HG03280 (cell line): ENCODE measurements around the gene C1S.
"Not testable (repeated sequence)": the region's sequence is repeated elsewhere in the genome, so short reads cannot be mapped to it uniquely, and the experiment has no call there.

ENCODE experiments used
- ATAC-seq: cut with Tn5 transposase; IDR thresholded peaks from one replicate; pipeline ENCODE4 v1.9.1; 2021; ENCODE audit warnings: mild to moderate bottlenecking, moderate library complexity; ENCODE audit not compliant: unreplicated experiment

The C1S gene

DNA sequence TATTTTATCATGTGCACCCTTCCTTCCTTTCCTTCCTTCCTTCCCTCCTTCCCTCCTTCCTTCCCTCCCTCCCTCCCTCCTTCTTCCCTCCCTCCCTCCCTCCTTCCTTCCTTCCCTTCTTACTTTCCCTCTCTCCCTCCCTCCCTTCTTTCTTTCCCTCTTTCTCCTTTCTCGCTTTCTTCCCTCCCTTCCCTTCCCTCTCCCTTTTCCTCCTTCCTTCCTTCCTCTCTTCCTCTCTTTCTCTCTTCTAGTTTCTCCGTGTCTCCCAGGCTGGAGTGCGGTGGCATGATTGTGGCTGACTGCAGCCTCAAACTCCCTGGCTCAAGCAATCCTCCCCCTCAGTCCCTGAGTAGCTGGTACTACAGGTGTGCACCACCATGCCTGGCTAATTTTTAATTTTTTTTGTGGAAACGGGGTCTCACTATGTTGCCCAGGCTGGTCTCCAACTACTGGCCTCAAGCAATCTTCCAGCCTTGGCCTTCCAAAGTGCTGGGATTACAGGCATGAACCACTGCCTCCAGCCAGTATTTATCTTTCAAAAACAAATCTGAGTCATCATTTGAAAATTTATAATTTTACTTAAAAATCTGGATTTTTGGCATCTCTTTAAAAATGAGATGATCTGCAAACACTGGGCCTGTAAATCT lies 40.7 kb downstream of the C1S start:
- no peak for ATAC-seq

- ATAC-seq = no peak
Observed at GRCh38 chr12:7101694-7102131, 41.2 kb downstream of the C1S start.

GRCh38 chr12:7102582-7102981 lies 42.1 kb downstream of the C1S start:
- ATAC-seq = no peak

- ATAC-seq = no peak
Observed at GRCh38 chr12:7103837-7104584, 43.5 kb downstream of the C1S start.

- ATAC-seq = no peak
Observed at GRCh38 chr12:7106082-7106481, 45.6 kb downstream of the C1S start.

- ATAC-seq = not testable (repeated sequence)
Observed at GRCh38 chr12:7107181-7107580, 46.7 kb downstream of the C1S start.

GRCh38 chr12:7107636-7108002 lies 47.1 kb downstream of the C1S start:
- no peak for ATAC-seq

DNA sequence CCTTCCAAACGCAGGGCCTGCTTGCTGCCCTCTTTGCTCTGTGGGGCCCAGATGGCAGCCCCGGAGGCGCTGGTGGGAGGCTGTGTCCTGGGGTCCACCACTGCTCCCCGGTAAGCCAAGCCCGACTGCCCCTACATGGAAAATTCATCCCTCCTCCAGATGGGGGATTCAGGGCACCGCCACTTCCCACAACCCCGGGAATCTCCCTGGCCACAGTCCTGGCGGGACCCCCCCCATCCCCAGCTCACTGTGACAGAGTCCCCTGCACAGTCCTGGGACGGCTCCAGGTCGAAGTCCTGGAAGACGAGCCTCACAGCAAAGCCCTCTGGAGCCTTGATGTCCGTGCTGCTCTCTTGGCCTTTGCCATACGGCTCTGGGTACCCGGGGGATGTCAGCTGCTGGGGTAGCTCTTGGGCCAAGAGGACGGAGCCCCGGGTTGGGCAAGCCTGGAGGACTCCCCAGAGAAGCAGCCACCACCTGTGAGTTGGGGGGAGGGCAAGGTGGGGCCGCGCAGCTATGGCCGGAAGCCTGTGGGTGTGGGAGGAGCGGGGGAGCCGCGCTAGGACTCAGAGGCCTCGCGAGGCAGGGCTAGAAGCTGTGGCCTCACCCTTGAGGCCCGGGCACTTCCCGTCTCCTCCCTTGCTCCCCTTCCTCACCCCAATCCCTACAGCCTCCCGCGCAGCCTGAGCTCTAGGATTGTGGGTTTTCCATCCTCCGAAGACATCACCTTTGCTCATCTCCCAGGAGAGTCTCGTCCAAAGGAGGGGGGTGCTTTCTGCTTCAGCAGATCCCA lies 47.7 kb downstream of the C1S start:
- peak; percentile 90 for ATAC-seq

- ATAC-seq = peak; percentile 39
Observed at GRCh38 chr12:7108796-7109571, 48.5 kb downstream of the C1S start, which contains the start of gene C1RL. TSS of gene C1RL (minus strand) at chr12:7109214. CDS start at chr12:7109180, 34 bp downstream.

- no peak for ATAC-seq
Observed at GRCh38 chr12:7109572-7109920, 49.0 kb downstream of the C1S start.

GRCh38 chr12:7110661-7111060 lies 50.1 kb downstream of the C1S start:
- ATAC-seq = no peak

GRCh38 chr12:7112041-7112440 lies 51.5 kb downstream of the C1S start:
- no peak for ATAC-seq

- ATAC-seq = no peak
Observed at GRCh38 chr12:7113389-7113871, 52.9 kb downstream of the C1S start.

DNA sequence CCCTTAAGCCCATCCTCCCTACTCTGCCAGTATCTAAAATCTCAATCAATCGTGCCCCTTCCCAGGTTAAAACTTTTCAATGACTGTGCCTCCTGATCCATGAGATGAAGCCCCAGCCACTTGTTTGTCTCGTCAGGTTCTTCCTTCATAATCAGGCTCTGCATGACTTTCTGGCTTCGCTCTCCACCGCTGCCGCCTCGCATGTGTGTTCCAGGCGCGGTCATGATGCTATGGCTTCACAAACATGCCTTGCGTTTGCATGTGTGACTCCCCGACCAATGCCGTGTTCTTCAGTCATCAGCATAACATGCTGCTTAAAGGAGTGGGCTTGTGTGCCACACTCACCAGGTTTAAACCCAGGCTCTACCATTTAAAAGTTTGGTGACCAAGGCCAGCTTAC lies 53.5 kb downstream of the C1S start:
- no peak for ATAC-seq

- ATAC-seq = no peak
Observed at GRCh38 chr12:7114851-7115250, 54.3 kb downstream of the C1S start.

GRCh38 chr12:7116196-7116595 lies 55.7 kb downstream of the C1S start:
- no peak for ATAC-seq

DNA sequence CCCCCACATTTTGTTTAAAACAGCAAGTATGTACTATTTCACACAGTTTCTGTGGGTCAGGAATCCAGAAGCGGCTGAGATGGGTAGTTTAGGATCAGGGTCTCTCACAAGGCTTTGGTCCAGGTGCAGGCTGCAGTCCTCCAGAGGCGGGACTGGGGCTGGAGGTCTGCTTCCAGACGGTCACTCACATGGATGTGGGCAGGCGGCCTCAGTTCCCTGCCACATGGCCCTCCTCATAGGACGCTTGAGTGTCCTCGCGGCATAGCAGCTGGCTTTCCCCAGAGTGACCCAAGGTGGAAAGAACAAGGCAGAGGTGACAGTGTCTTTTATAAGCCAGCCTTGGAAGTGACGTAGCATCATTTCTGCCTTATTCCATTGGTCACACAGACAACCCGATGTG lies 56.4 kb downstream of the C1S start:
- ATAC-seq = no peak

- no peak for ATAC-seq
Observed at GRCh38 chr12:7117670-7118069, 57.2 kb downstream of the C1S start.

- no peak for ATAC-seq
Observed at GRCh38 chr12:7118881-7119280, 58.4 kb downstream of the C1S start.

GRCh38 chr12:7120166-7120565 lies 59.6 kb downstream of the C1S start:
- ATAC-seq = no peak
